Stimulated activated CD4-positive, alpha-beta T cell treated with anti-CD3 and anti-CD28 coated beads, Interleukin-15, amount 100 ng/mL, for 1 hour (primary cell): ENCODE results near the gene TRIM21.
"Not testable (repeated sequence)": the region's sequence is repeated elsewhere in the genome, so short reads cannot be mapped to it uniquely, and the experiment has no call there.

ENCODE experiments used
- DNase-seq, 2 donors: peaks; one replicate each; pipeline ENCODE4 v3.0.0-alpha.2; 2020; ENCODE audit warnings: low read depth in 1 of 2, low spot score in 1 of 2

TRIM21 gene

GRCh38 chr11:4393209-4393857, at the start of gene TRIM21:
TRIM21 (minus strand) TSS chr11:4393702; CDS start chr11:4390409, 3,293 bp downstream.
- peak; percentile 68 to 85 for DNase-seq

DNA sequence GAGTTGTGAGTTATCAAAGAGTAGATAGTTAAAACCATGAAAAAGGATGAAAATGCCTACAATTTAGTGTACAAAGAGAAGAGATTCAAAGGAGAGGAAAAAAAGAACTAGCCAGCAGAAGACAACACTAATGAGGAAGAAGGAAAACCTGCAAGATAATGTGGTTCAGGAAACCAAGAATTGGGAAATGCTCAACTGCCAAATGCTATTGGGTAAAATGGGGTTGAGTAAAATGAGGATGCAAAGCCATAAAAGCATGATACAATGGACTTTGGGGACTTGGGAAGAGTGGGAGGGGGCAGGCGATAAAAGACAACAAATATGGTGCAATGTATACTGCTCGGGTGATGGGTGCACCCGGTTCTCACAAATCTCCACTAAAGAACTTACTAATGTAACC, 48.0 kb upstream of the TRIM21 start:
- DNase-seq: no peak

DNA sequence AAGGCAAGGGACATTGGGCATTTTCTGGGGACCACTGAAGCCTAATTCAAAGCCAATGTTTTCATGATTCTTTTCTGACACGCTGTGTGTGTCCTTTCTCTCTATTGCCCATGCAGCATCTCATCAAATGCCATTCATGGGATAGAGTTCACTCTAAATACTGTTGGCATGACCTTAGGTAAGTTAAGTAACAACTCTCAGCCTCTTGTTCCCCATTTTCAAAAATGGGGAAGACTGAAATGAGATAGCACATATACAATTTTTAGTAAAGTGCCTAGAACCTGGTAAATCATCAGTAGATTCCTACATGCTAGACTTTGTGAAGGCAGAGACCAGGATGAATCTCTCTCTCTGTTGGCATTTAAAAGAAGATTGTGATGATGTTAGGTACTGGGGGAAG, 42.9 kb upstream of the TRIM21 start:
- DNase-seq: no peak

GRCh38 chr11:4433856-4434255, 40.4 kb upstream of the TRIM21 start:
- no peak for DNase-seq

DNA sequence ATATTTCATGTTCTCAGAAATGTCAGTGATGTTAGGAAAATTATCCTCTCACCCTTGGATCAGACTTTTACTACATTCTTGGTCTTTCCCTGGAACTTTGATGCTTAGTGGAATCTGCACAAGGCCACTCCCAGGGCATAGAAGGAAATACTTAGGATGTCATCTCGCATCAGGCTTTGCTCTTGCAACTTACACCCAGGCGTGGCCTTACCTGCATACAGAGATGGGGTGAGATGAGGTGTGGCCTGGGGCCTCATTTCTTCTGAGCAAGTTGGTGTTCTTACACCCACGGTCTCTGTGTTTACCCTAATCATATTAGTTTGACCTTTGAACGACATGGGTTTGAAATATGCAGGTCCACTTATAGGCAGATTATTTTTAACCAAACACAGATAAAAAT, 36.5 kb upstream of the TRIM21 start:
- no peak for DNase-seq

DNA sequence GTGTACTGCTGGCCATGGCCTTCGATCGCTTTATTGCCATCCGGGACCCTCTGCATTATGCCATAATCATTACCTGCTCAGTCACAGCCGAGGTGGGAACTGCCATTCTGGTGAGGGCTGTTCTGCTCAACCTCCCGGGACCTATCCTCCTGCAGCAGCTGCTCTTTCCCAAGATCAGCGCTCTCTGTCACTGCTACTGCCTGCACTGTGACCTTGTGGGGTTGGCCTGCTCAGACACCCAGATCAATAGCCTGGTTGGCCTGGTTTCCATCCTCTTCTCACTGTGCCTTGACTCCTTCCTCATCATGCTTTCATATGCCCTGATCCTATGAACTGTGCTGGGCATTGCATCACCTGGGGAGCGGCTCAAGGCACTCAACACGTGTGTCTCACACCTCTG, 24.9 kb upstream of the TRIM21 start:
- DNase-seq: no peak

DNA sequence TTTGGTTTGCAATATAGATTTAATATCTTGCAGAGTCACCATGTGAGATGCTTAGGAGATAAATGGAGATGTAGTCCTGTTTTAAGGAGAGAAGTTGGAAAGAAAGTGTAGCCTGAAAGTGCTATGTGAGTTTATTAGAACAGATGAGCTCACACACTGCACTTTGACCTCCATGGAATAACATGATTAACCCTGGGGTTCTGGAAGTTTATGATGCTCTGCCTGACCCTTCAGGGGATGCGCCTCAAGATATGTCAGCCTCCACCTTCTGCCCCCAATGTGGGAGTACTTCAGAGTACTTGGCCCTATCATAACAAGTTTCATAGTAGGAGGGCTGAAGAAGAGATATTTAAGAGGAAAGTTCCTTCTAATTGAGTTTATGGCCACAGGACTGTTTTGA, 23.3 kb upstream of the TRIM21 start:
- no peak for DNase-seq

- DNase-seq: no peak
Measured at GRCh38 chr11:4416306-4416705, 22.8 kb upstream of the TRIM21 start.

GRCh38 chr11:4406206-4406605, 12.7 kb upstream of the TRIM21 start:
- not testable (repeated sequence) for DNase-seq

- no peak for DNase-seq
Measured at GRCh38 chr11:4393858-4394223, 339 bp upstream of the TRIM21 start.

GRCh38 chr11:4388221-4388620, 5.3 kb downstream of the TRIM21 start:
- no peak for DNase-seq

DNA sequence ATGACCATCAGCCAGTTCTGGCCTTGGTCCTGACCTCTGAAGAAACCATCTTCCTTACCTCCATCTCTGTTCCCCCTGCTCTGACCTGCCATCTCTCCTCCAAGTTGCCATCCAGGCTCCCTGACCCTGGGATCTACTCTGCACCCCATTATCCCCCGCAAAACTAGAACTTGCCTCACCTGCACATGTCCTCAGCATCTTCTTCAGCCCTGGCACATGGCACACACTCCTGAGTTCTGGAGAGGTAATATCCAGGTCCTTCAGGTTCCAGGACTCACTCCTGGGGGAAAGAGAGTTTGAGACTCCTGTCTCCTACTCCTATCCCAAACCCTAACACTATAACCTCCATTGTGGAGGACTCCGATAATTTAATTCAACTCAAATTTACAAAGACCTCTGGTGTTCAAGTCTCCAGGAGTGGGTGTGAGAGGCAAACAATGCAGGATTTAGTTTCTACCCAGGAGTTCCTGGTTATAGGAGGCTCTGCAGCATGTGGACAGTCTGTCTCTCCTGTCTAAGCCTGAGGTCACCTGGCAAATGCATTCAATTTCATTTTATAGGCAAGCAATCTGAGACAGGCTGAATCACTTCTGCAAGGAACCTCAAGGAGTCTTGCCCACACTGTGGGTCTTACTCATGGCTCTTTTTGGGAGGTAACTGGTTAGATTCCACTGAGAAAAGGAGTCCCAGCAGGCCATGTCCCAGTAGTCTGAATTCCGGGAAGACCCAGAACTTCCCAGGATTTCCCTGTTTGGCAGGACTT, 7.3 kb downstream of the TRIM21 start:
- DNase-seq: no peak

GRCh38 chr11:4381901-4382300, 11.6 kb downstream of the TRIM21 start:
- DNase-seq: no peak

DNA sequence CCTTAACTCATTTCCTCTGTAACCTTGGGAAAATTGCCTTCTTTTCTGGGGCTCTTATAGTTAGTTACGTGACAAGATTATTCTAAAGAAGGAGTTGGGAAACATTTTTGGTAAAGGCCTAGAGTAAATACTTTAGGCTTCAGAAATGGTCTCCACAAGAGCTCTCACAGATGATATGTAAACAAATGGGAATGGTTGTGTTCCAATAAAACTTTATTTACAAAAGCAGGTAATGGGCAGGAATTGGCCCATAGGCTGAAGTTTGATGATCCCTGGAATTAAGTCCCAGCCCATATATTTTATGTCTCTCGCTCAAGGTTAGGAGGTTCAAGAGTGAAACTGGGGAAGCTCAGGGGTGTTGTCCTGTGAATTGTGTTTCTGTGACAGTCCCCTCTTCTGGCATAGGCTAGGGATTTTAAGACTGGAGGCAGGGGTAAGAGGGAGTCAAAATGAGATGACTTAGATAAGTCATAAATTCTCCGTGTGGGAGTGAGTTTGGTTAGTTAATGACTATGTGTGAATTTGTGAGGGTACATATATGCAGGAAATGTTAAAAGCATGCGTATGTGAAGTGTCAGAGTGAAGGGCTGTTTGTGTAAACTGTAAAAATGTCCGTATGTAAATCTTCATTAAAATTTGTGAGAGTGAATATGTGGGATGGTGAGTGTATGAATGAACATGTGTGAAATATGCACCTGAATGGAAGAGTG, 17.9 kb downstream of the TRIM21 start:
- DNase-seq: no peak

GRCh38 chr11:4370166-4370565, 23.3 kb downstream of the TRIM21 start:
- no peak for DNase-seq

DNA sequence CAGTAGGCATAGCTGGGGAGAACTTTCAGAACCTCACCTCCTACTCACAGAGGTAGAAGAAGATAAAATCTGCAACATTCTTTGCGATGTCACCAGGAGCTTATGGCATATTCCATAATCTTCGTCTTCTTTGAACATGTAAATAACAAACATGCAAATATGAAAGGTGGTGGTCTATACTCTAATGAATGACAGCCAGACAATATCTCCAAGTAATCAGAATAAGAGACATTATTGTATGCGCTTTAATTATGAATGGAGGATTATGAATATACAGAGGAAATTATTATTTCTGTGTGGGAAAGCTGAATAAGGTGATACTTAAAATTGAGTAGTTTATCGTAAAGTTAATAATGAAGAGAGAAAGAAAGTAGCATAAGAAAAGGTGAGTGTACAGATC, 25.2 kb downstream of the TRIM21 start, which contains the start of gene OR52B4:
TSS of gene OR52B4 (minus strand) at position 101 of the 400 bp plus-strand sequence. CDS start at position 10, 91 bp downstream.
- no peak for DNase-seq

DNA sequence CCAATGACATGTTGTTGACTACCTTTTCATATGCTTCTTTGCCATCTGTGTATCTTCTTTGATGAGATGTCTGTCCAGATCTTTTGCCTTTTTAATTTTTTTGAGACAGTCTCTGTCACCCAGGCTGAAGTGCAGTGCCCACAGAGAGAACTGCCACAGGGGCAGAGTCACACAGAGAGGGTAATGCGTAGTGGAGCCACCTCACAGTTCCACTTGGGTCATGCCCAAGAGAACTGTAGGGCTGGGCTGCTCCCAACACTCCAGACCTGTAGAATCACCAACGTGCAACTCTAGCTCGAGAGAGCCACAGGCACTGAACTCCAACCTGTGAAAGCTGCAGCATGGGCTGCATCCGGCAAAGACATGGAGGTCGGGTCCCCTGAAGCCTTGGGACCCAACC, 45.4 kb downstream of the TRIM21 start:
- not testable (repeated sequence) for DNase-seq

GRCh38 chr11:4345366-4345765, 48.1 kb downstream of the TRIM21 start:
- not testable (repeated sequence) for DNase-seq
